Dendritic cell treated with granulocyte-macrophage colony-stimulating factor and Interleukin-4, amounts not matched to agents 40 ng/mL and 50 ng/mL, for 4 days (primary cell): ENCODE results near the gene FGFR3.

ENCODE experiments used
- H3K27ac Mint-ChIP-seq: one replicate; pipeline ENCODE4 v1.8.0; 2022; ENCODE audit warnings: mild to moderate bottlenecking, mixed read lengths
- H3K27me3 Mint-ChIP-seq: one replicate; pipeline ENCODE4 v1.8.0; 2022; ENCODE audit warnings: mild to moderate bottlenecking, mixed read lengths
- H3K36me3 Mint-ChIP-seq: one replicate; pipeline ENCODE4 v1.8.0; 2022; ENCODE audit warnings: low read depth, mixed read lengths
- H3K4me1 Mint-ChIP-seq: one replicate; pipeline ENCODE4 v1.8.0; 2022; ENCODE audit warnings: low read depth, mixed read lengths
- H3K4me3 Mint-ChIP-seq: one replicate; pipeline ENCODE4 v1.8.0; 2022; ENCODE audit warnings: mild to moderate bottlenecking, moderate library complexity, mixed read lengths
- H3K9me3 Mint-ChIP-seq: one replicate; pipeline ENCODE4 v1.8.0; 2022; ENCODE audit warnings: mixed read lengths
- intact Hi-C: fragments of 100-400 bp; cut with micrococcal nuclease; formaldehyde crosslinking; loops from one replicate; pipeline ENCODE4 v1.15.0; 2022

Gene FGFR3

DNA sequence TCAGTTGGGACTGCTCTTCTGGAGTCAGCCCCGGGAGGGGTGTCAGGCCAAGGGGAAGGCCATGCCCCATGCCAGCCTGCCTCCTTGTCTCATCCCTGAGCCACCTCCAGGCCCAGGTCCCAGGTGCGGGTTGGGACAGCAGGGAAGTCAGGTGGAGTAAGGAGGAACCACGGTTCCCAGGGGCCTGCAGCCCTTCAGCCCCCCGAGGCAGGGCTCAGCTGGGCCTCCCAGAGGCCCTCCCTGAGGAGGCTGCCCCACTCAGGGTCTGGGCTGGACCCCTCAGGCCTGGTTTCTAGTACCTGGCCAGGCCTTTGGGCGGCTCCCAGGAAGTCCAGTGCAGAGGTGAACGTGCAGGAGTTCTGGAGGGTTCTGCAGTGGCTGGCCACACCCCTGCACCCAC is 23.4 kb upstream of the FGFR3 start:
- H3K4me1 Mint-ChIP-seq, result no peaks in the 10 kb centered on the region
- intact Hi-C loops, result no loop called here
- no peak overlapping the region for H3K27ac Mint-ChIP-seq
- peaks cover 65% of the 10 kb centered on the region for H3K27me3 Mint-ChIP-seq
- no peak overlapping the region for H3K4me3 Mint-ChIP-seq
- no peaks in the 10 kb centered on the region for H3K36me3 Mint-ChIP-seq
- no peaks in the 10 kb centered on the region for H3K9me3 Mint-ChIP-seq

DNA sequence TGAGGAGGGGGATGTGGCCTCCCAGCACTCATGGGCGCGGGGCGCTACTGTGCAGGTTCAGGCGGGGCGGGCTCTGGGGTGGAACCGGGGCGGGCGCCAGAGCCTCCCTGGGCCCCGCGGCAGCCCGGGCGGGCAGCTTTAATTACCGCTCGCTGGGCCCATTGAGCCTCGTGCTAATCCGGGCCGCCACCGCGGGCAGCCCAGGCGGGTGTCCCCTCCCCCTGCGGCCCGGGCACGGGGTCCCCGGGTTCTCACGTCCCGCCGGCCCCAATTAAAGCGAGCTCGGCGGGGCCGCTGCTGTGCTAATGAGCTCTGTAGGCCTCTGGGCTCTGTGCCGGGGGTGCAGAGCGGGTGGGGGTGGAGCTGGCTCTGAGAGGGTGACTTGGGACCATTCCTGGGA is 22.8 kb upstream of the FGFR3 start:
- H3K27ac Mint-ChIP-seq, result no peak overlapping the region
- H3K27me3 Mint-ChIP-seq, result peaks cover 59% of the 10 kb centered on the region
- intact Hi-C loops, result no loop called here
- no peak overlapping the region for H3K4me3 Mint-ChIP-seq
- H3K9me3 Mint-ChIP-seq, result no peaks in the 10 kb centered on the region
- no peaks in the 10 kb centered on the region for H3K4me1 Mint-ChIP-seq
- H3K36me3 Mint-ChIP-seq, result no peaks in the 10 kb centered on the region

DNA sequence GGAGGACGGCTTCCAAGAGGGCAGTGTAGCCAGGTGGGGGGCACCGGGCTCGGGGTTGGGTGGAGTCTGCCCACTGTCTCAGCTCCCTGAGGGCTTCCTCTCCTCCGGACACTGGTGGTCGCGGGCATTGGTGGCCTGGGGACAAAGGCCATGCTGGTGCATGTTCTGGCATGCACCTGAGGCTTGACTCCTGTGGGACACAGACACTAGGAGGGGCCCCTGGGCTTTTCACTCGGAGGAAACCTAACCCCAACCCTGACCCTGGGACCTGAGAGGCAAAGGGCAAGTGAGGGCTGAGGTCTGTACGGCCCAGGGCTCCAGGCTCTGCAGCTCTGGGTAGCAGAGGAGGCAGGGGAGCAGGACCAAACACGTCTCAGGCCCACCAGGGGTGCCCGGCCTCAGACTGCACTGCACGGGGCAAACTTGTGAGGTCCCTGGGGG is 22.3 kb upstream of the FGFR3 start:
- Mint-ChIP-seq H3K9me3 (no peaks in the 10 kb centered on the region), H3K4me3 (no peak overlapping the region), H3K27me3 (peaks cover 54% of the 10 kb centered on the region), H3K27ac (no peak overlapping the region), H3K4me1 (no peaks in the 10 kb centered on the region), H3K36me3 (no peaks in the 10 kb centered on the region)
- intact Hi-C loops, result no loop called here

- no peaks in the 10 kb centered on the region for H3K36me3 Mint-ChIP-seq
- H3K4me3 Mint-ChIP-seq, result no peak overlapping the region
Observed at GRCh38 chr4:1771555-1772305, 21.4 kb upstream of the FGFR3 start.

DNA sequence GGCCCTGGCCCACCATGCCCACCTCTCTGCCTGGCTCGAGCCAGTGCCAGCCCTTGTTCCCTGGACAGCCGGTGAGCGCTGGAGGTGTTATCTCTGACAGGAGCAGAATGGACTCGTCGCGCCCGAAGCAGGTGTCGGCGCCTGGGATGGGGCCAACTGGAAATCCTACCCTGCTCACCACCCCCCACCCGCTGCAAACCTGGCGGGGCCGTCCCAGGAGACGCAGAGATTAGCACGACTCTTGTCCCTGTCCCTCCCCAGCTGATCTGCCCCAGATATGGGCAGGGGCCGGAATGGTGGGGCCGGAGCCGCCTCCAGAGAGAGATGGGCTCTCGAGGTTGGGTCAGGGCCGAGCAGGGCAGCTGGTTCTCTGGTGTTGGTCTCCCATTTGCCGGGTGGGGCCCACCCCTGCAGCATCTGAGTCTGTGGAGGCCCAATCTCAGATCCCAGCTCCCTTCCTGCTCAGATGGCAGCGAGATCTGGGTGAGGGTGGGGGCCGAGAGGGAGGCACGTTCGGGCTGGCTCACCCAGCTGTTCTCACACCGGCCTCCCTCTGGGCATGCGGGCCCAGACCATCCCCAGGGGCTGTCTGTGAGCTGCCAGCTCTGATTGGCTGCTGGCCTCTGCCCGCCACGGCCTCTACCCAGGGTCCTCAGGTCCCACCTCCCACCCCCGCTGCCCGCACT is 20.1 kb upstream of the FGFR3 start:
- Mint-ChIP-seq H3K27me3 (peaks cover 45% of the 10 kb centered on the region), H3K4me3 (no peak overlapping the region), H3K36me3 (no peaks in the 10 kb centered on the region), H3K4me1 (no peaks in the 10 kb centered on the region), H3K27ac (no peak overlapping the region), H3K9me3 (no peaks in the 10 kb centered on the region)
- intact Hi-C loops, result no loop called here

More at GRCh38 chr4:1771555-1772305, 21.4 kb upstream of the FGFR3 start:
- no peaks in the 10 kb centered on the region for H3K4me1 Mint-ChIP-seq
- intact Hi-C loops, result no loop called here
- H3K9me3 Mint-ChIP-seq, result no peaks in the 10 kb centered on the region
- H3K27ac Mint-ChIP-seq, result no peak overlapping the region
- H3K27me3 Mint-ChIP-seq, result peaks cover 45% of the 10 kb centered on the region

DNA sequence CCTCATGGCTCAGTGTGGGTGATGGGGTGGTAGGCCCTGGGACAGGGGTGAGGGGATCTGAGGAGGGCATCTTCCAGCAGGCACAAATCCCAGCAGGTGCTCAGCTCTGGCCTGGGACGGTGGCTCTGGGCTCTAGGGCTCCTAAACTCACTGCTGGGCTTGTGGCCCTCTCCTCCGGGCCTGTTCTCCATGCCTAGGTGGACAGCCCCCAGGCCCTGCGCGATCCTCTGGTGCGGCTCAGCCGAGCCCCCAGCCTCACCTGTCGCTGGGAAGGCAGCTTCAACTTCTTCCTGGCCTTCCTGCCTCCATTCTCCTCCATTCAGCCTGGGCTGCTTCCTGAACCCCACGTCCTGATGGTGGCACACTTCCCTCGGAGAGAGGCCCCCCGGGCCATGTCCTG is 19.3 kb upstream of the FGFR3 start:
- peaks cover 37% of the 10 kb centered on the region for H3K27me3 Mint-ChIP-seq
- no peak overlapping the region for H3K4me3 Mint-ChIP-seq
- H3K4me1 Mint-ChIP-seq, result no peaks in the 10 kb centered on the region
- H3K36me3 Mint-ChIP-seq, result no peaks in the 10 kb centered on the region
- no peak overlapping the region for H3K27ac Mint-ChIP-seq
- no peaks in the 10 kb centered on the region for H3K9me3 Mint-ChIP-seq
- intact Hi-C loops, result no loop called here

DNA sequence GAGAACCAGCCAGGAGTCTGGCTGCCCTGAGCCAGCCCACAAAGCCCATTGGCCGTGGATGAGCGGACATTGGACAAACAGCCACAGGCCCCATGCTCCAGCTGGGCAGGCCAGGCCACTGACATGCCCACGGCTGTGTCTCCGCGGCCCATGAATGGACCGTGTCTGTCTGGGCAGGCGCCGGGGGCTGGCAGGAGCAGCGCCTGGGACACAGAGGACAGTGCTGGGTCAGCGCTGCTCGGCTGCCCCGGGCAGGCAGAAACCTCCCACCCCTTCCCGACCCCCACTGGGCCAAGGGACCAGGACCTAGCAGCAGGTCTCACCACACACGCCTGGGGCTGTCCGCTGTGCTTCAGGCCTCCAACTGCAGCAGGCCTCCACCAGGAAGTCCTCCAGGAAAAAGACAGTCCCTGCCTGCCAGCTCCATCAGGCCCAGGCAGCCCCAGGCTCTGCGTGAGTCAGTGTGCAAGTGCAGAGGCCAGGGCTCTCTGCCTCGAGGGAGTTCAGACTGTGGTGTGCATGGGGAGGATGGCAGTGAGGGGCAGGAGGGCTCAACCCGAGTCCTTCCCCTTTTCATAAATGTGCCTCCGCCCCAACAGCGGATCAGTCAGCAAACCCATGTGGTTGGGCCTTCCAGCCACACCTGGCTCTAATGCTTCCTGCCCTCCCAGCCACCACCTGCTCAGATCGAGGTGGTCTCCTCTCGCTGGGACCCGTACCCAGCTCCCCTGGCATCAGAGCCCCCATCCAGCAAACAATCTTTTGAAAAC is 17.2 kb upstream of the FGFR3 start:
- intact Hi-C loops, result no loop called here
- Mint-ChIP-seq H3K4me1 (no peaks in the 10 kb centered on the region), H3K9me3 (no peaks in the 10 kb centered on the region), H3K4me3 (no peak overlapping the region), H3K27ac (no peak overlapping the region), H3K36me3 (no peaks in the 10 kb centered on the region), H3K27me3 (peaks cover 18% of the 10 kb centered on the region)

GRCh38 chr4:1776521-1777161 is 16.5 kb upstream of the FGFR3 start:
- Mint-ChIP-seq H3K9me3 (no peaks in the 10 kb centered on the region), H3K27me3 (peaks cover 12% of the 10 kb centered on the region), H3K27ac (no peak overlapping the region), H3K36me3 (no peaks in the 10 kb centered on the region), H3K4me3 (no peak overlapping the region), H3K4me1 (no peaks in the 10 kb centered on the region)
- intact Hi-C loops, result no loop called here

DNA sequence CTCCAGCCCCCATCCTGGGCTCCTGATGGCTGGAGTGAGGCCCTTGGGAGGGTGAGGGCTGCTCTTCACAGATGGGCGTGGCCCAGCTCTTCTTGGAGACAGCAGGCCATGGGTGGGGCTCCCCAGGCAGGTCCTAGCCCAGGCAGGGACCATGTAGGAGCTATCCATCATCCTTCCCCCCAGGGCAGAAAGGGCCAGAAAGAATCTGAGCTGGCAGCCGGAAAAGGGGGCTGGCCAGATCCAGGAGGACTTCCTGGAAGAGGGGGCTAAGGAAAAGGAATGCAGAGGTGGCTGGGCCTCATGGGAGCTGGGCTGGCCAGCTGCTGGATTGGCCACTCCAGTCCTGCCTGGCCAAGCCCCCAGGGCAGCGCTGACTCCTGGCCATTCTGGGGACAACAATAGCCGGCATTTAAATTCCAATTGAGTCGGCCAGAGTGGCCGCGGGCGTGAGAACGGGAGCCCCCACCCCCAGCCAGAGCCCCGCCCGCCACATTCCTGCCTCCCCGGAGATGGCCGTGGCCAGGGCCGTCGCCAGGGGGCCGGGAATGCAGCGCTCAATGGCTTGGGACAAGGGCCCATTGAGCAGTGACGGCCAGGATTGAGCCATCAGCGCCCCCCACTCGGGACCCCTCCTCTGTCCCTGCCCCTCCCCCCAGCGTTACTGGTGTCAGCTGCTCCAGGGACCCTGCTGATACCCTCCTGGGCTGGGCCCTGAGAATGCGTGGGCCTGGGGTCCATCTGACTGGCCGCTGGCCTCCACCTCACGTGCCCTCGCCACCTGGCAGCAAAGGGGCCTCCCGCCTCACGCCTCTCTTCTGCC is 15.1 kb upstream of the FGFR3 start:
- Mint-ChIP-seq H3K27ac (no peak overlapping the region), H3K9me3 (no peaks in the 10 kb centered on the region), H3K4me1 (no peaks in the 10 kb centered on the region), H3K4me3 (no peak overlapping the region), H3K36me3 (no peaks in the 10 kb centered on the region), H3K27me3 (peaks cover 2% of the 10 kb centered on the region)
- intact Hi-C loops, result no loop called here

GRCh38 chr4:1778642-1779392 is 14.3 kb upstream of the FGFR3 start:
- Mint-ChIP-seq H3K36me3 (no peaks in the 10 kb centered on the region), H3K4me1 (no peaks in the 10 kb centered on the region), H3K9me3 (no peaks in the 10 kb centered on the region), H3K27ac (no peak overlapping the region), H3K4me3 (no peak overlapping the region), H3K27me3 (peaks cover 2% of the 10 kb centered on the region)
- intact Hi-C loops, result no loop called here

- intact Hi-C loops, result no loop called here
- Mint-ChIP-seq H3K9me3 (no peaks in the 10 kb centered on the region), H3K36me3 (no peaks in the 10 kb centered on the region), H3K4me3 (no peak overlapping the region), H3K27me3 (peaks cover 2% of the 10 kb centered on the region), H3K27ac (no peak overlapping the region), H3K4me1 (no peaks in the 10 kb centered on the region)
Observed at GRCh38 chr4:1779588-1780382, 13.3 kb upstream of the FGFR3 start.

- H3K36me3 Mint-ChIP-seq, result no peaks in the 10 kb centered on the region
- intact Hi-C loops, result no loop called here
- H3K27me3 Mint-ChIP-seq, result peaks cover 4% of the 10 kb centered on the region
- H3K27ac Mint-ChIP-seq, result no peak overlapping the region
- H3K4me3 Mint-ChIP-seq, result no peak overlapping the region
- no peaks in the 10 kb centered on the region for H3K4me1 Mint-ChIP-seq
- H3K9me3 Mint-ChIP-seq, result no peaks in the 10 kb centered on the region
Observed at GRCh38 chr4:1780435-1780834, 12.7 kb upstream of the FGFR3 start.
